ENCODE measurements around the gene SDC4. TPM values are rescaled to one million over a fixed set of nuclear protein-coding genes. Genes with fewer than 3 reads are reported as not detected.

Gene SDC4
- total and polyA plus RNA-seq, 12 donors = 48.4 to 161 (median 92.8) TPM

DNA sequence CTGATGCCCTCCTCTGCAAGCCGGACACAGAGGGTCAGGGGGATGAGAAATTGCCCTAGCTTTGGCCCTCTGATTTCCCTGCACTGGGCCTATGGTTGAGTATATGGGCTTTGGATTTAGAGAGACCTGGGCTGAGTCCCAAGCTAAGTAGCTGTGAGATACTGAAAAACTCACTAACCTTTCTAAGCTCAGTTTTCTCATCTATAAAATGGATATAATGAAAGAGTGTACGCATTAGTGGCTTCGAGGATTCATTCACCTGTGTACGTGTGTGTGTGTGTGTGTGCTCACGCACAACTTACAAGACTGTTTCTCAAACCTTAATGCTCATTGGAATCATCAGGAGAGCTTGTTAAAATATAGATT lies 54.2 kb downstream of the SDC4 start:
- Histone ChIP-seq H3K36me3 (no peaks in the 10 kb centered on the region), H3K9me3 (no peaks in the 10 kb centered on the region), H3K27ac (no peak overlapping the region), H3K4me1 (peaks cover 0 to 21% (median 9%) of the 10 kb centered on the region in 9 donors), H3K4me3 (peak overlapping the region in 8 of 10 donors; percentile 31 to 61 (median 54)), H3K27me3 (peaks cover 5 to 62% (median 43%) of the 10 kb centered on the region in 7 donors)
- DNase-seq = no peak
- WGBS, 2 donors = 54 to 62% methylated on average over 5 of the region's 5 CpGs
- TF ChIP-seq CTCF (IDR thresholded peaks at IDR 0.05) = peak in 1 of 9 donors; percentile 5
- ATAC-seq = no peak
- intact Hi-C loops (cut with DNase I) = loop anchor here in 5 of 10 donors (5.0 to 10.0 kb wide), 4 partner anchors 252 to 289 kb away; no protein-coding TSS in a partner anchor

DNA sequence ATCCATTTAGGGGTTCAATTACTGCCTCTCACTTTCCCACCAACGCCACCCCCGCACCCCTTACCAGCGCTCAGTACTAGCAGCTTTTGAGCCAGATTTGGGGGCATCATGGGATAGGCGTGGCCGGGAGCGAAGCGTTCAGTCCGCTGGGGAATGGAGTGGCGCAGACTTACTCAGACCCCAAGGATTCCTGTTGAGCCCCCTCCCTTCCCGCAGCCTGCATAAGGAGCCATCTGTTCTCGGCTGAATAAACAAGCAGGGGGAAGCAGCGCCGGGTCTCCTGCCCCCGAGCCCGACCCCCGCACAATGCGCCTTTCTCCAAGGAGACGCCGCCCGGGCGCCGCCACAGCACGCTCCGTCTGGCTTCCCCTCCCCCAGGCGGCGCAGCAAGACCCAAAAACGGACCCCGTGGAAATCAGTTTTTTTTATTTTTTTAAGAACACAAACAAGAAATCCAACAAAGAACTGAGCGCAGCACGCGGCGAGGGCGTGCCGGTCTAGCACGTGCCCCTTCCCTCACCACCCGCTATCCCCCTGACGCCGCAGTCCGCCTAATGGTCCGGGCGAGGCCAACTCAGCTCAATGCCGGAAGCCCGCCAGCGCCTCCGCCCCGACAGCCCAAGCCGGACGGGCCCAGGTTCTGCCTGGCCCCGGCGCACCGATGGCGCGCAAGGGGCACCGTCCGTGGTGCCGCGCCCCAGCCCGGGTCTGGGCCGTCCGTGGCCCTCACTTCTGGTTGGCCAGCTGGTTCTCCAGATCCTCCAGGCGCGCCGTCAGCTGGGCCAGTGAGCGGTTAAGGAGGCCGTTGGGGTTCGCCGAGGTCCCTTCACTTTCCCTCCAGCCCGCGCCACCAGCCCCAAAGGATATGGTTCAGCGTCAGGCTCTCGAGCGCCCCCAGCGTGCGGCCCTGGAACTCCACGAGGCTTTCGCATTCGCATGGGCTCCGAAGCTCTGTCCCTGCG lies 54.9 kb downstream of the SDC4 start:
- DNase-seq (peak; percentile 77 to 82), ATAC-seq (peak; percentile 79 to 90 (median 86))
- Histone ChIP-seq H3K9me3 (no peaks in the 10 kb centered on the region), H3K27ac (no peak overlapping the region), H3K27me3 (peaks cover 5 to 56% (median 43%) of the 10 kb centered on the region in 7 donors), H3K36me3 (no peaks in the 10 kb centered on the region), H3K4me3 (peak overlapping the region; percentile 13 to 61 (median 52)), H3K4me1 (peaks cover 0 to 21% (median 9%) of the 10 kb centered on the region in 9 donors)
- TF ChIP-seq CTCF (IDR thresholded peaks at IDR 0.05) = peak; percentile 87 to 96 (median 93)
- WGBS, 2 donors = 1 to 2% methylated on average over 79 of the region's 79 CpGs
- intact Hi-C loops (cut with DNase I) = loop anchor here in 5 of 10 donors (2.0 to 10.0 kb wide), 5 partner anchors 249 to 289 kb away; no protein-coding TSS in a partner anchor

- H3K36me3 ChIP-seq = no peaks in the 10 kb centered on the region
- peaks cover 5 to 55% (median 37%) of the 10 kb centered on the region in 7 donors for H3K27me3 ChIP-seq
- peaks cover 0 to 21% (median 9%) of the 10 kb centered on the region in 9 donors for H3K4me1 ChIP-seq
- intact Hi-C loops (cut with DNase I) = loop anchor here in 5 of 10 donors (2.0 to 10.0 kb wide), 5 partner anchors 248 to 288 kb away; no protein-coding TSS in a partner anchor
- ATAC-seq (no peak), DNase-seq (no peak)
- no peak overlapping the region for H3K27ac ChIP-seq
- H3K4me3 ChIP-seq = no peak overlapping the region
- no peak for TF ChIP-seq CTCF (IDR thresholded peaks at IDR 0.05)
- H3K9me3 ChIP-seq = no peaks in the 10 kb centered on the region
- 77 to 80% methylated on average over 2 of the region's 2 CpGs for WGBS, 2 donors
Measured at GRCh38 chr20:45292343-45292742, 55.9 kb downstream of the SDC4 start.

- TF ChIP-seq CTCF (IDR thresholded peaks at IDR 0.05) = no peak
- ATAC-seq (no peak), DNase-seq (no peak)
- Histone ChIP-seq H3K27ac (no peak overlapping the region), H3K27me3 (peaks cover 5 to 53% (median 37%) of the 10 kb centered on the region in 7 donors), H3K4me3 (no peak overlapping the region), H3K4me1 (peaks cover 0 to 21% (median 9%) of the 10 kb centered on the region in 9 donors), H3K36me3 (no peaks in the 10 kb centered on the region), H3K9me3 (no peaks in the 10 kb centered on the region)
- intact Hi-C loops (cut with DNase I) = loop anchor here in 7 of 10 donors (2.0 to 10.0 kb wide), 6 partner anchors 247 to 287 kb away; no protein-coding TSS in a partner anchor
- 84% methylated on average over 9 of the region's 9 CpGs for WGBS, 2 donors
Measured at GRCh38 chr20:45291526-45291925, 56.7 kb downstream of the SDC4 start.
